HepG2 (cell line): ENCODE results near the gene NME7. TPM values are rescaled to one million over a fixed set of nuclear protein-coding genes. Genes with fewer than 3 reads are reported as not detected.

Source experiments
- ADNP ChIP-seq: sonication (generic); formaldehyde crosslinking; IDR thresholded peaks from 2 replicates; pipeline ENCODE4 v1.4.0; 2020; ENCODE audit warnings: missing genetic modification reagents
- HDAC2 ChIP-seq: sonication (generic); formaldehyde crosslinking; IDR thresholded peaks from 2 replicates; pipeline ENCODE4 v1.4.0; 2020; ENCODE audit warnings: missing genetic modification reagents
- HNF4A ChIP-seq: sonication (generic); formaldehyde crosslinking; IDR thresholded peaks from 2 replicates; pipeline ENCODE4 v1.4.0; 2020; ENCODE audit warnings: missing genetic modification reagents
- ISL2 ChIP-seq: sonication (generic); formaldehyde crosslinking; IDR thresholded peaks from 2 replicates; pipeline ENCODE4 v1.5.0; 2020; ENCODE audit warnings: missing genetic modification reagents
- KLF9 ChIP-seq: IDR thresholded peaks from 2 replicates; pipeline ENCODE4 v1.6.1; 2016; ENCODE audit warnings: low read depth
- MXD4 ChIP-seq: IDR thresholded peaks from 2 replicates; pipeline ENCODE4 v1.6.1; 2016; ENCODE audit warnings: mild to moderate bottlenecking, missing biosample characterization, missing genetic modification reagents
- SALL1 ChIP-seq: sonication (generic); formaldehyde crosslinking; IDR thresholded peaks from 2 replicates; pipeline ENCODE4 v1.8.0; 2022; ENCODE audit warnings: mild to moderate bottlenecking, missing genetic modification reagents
- SMAD3 ChIP-seq: sonication (generic); formaldehyde crosslinking; IDR thresholded peaks from 2 replicates; pipeline ENCODE4 v1.4.0; 2020; ENCODE audit warnings: missing genetic modification reagents
- TOPORS ChIP-seq: sonication (generic); formaldehyde crosslinking; IDR thresholded peaks from 2 replicates; pipeline ENCODE4 v1.8.0; 2023; ENCODE audit warnings: mild to moderate bottlenecking, missing genetic modification reagents
- ZFP36 ChIP-seq: fragments of 150-350 bp; IDR thresholded peaks from 2 replicates; pipeline ENCODE4 v1.6.1; 2018; ENCODE audit warnings: borderline replicate concordance, low read length, low read depth; ENCODE audit not compliant: partially characterized antibody
- ZNF136 ChIP-seq: sonication (generic); formaldehyde crosslinking; IDR thresholded peaks from 2 replicates; pipeline ENCODE4 v1.8.1; 2022; ENCODE audit warnings: low read depth, mild to moderate bottlenecking, moderate library complexity, missing genetic modification reagents
- ZNF292 ChIP-seq: sonication (generic); formaldehyde crosslinking; IDR thresholded peaks from 2 replicates; pipeline ENCODE4 v1.8.1; 2022; ENCODE audit warnings: mild to moderate bottlenecking, low read depth, missing genetic modification reagents, borderline replicate concordance
- ZNF543 ChIP-seq: sonication (generic); formaldehyde crosslinking; IDR thresholded peaks from 2 replicates; pipeline ENCODE4 v1.4.0; 2020; ENCODE audit warnings: mild to moderate bottlenecking, missing genetic modification reagents
- ZNF83 ChIP-seq: sonication (generic); formaldehyde crosslinking; IDR thresholded peaks from 2 replicates; pipeline ENCODE4 v1.4.0; 2020; ENCODE audit warnings: missing genetic modification reagents, mild to moderate bottlenecking, borderline replicate concordance
- polyA plus RNA-seq, 8 experiments: library from polyadenylated mRNA; depleted of rRNA in 3 of 8; stranded (reverse) in 7 of 8; unstranded in 1 of 8; fragments of >200 nt; fragmentation: Illumina TruSeq in 4 of 8; extraction: Trizol in 4 of 8; gene quantifications; 2 replicates each; pipeline versions ENCODE4 v1.2.1 to v1.2.3, GENCODE V29; 2011 to 2016; ENCODE audit warnings: low read depth in 4 of 8, missing spikeins in 1 of 8, mixed read lengths in 1 of 8; ENCODE audit not compliant: insufficient read depth in 1 of 8
- total RNA-seq, 5 experiments: library from RNA; depleted of rRNA; stranded (reverse); fragments of >200 nt; fragmentation: Illumina TruSeq; extraction: Trizol; gene quantifications; 2 replicates each; pipeline ENCODE4 v1.2.3, GENCODE V29; 2016; ENCODE audit warnings: low read depth in 1 of 5
- TF ChIP-seq, protein P1 (sequence below): IDR thresholded peaks from 2 replicates; pipeline ENCODE4 v1.4.0; 2020; ENCODE audit warnings: mild to moderate bottlenecking, missing genetic modification reagents
- TF ChIP-seq, protein P2 (sequence below): fragments of 450-650 bp; IDR thresholded peaks from 2 replicates; pipeline ENCODE4 v1.6.1; 2017; ENCODE audit warnings: mild to moderate bottlenecking
- TF ChIP-seq, protein P3 (sequence below): sonication (generic); formaldehyde crosslinking; IDR thresholded peaks from 2 replicates; pipeline ENCODE4 v1.5.0; 2020; ENCODE audit warnings: mild to moderate bottlenecking, missing genetic modification reagents, moderate library complexity
- TF ChIP-seq, protein P4 (sequence below): sonication (generic); formaldehyde crosslinking; IDR thresholded peaks from 2 replicates; pipeline ENCODE4 v1.5.1; 2020; ENCODE audit warnings: mild to moderate bottlenecking, missing genetic modification reagents

The NME7 gene
- total and polyA plus RNA-seq, 2 of the 13 experiments (the other 11 are each of a cell fraction or from before 2014, with no cell fraction given), result 9.4 to 22.5 TPM

DNA sequence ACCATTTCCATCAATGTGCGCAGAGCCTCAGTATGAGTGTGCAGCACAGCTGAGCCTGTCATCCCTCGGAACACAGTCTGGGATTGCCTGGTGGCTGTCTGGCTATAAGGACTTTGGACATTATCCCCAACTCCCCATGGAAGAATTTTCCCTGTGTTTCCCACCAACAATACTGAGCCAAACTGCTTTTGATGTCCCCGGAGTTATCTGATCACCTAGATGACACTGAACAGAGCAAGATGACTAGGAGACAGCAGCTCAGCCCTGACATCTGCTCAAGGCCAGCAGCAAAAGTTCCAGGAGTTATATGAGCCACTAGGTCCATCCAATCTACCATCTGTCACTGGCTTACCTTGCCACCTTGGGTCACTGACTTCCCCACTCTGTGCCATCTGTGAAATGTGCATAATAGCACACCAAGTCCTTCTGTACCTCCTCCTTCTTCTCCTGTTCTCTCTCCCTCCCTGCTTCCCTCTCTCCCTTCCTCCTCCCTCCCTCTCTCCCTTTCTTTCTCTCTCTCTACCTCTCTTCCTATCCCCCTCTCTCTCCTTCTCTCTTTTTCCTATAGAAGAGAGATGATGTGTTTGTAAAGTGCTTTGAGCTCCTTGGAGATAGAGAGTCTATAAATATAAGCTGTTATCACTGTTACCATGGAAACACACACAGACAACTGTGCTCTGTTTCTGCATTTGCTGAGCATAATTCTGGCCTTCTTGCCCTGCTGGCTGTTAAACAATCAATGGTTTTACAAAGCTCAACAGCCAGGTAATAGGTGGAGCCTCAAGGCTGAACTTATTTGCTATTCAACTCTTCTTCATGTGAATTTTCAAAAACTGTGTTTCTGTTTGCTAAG lies 280.8 kb downstream of the NME7 start (continued):
- TF ChIP-seq, protein P1, sequence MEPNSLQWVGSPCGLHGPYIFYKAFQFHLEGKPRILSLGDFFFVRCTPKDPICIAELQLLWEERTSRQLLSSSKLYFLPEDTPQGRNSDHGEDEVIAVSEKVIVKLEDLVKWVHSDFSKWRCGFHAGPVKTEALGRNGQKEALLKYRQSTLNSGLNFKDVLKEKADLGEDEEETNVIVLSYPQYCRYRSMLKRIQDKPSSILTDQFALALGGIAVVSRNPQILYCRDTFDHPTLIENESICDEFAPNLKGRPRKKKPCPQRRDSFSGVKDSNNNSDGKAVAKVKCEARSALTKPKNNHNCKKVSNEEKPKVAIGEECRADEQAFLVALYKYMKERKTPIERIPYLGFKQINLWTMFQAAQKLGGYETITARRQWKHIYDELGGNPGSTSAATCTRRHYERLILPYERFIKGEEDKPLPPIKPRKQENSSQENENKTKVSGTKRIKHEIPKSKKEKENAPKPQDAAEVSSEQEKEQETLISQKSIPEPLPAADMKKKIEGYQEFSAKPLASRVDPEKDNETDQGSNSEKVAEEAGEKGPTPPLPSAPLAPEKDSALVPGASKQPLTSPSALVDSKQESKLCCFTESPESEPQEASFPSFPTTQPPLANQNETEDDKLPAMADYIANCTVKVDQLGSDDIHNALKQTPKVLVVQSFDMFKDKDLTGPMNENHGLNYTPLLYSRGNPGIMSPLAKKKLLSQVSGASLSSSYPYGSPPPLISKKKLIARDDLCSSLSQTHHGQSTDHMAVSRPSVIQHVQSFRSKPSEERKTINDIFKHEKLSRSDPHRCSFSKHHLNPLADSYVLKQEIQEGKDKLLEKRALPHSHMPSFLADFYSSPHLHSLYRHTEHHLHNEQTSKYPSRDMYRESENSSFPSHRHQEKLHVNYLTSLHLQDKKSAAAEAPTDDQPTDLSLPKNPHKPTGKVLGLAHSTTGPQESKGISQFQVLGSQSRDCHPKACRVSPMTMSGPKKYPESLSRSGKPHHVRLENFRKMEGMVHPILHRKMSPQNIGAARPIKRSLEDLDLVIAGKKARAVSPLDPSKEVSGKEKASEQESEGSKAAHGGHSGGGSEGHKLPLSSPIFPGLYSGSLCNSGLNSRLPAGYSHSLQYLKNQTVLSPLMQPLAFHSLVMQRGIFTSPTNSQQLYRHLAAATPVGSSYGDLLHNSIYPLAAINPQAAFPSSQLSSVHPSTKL, result peak; percentile 64
- TF ChIP-seq ZNF292 (CRISPR knock-in tag) (peak; percentile 41; the same call in 1 of the 2 replicates), SALL1 (peak; percentile 41), ADNP (CRISPR knock-in tag) (no peak), TOPORS (CRISPR knock-in tag) (no peak), ZNF83 (CRISPR knock-in tag) (no peak), ZFP36 (no peak), ZNF543 (CRISPR knock-in tag) (no peak), SMAD3 (peak; percentile 49; the same call in 1 of the 2 replicates), MXD4 (CRISPR knock-in tag) (no peak), HNF4A (CRISPR knock-in tag) (peak; percentile 74), KLF9 (CRISPR knock-in tag) (no peak), ZNF136 (CRISPR knock-in tag) (no peak), ISL2 (CRISPR knock-in tag) (no peak), HDAC2 (CRISPR knock-in tag) (peak; percentile 49)
- TF ChIP-seq, protein P2, sequence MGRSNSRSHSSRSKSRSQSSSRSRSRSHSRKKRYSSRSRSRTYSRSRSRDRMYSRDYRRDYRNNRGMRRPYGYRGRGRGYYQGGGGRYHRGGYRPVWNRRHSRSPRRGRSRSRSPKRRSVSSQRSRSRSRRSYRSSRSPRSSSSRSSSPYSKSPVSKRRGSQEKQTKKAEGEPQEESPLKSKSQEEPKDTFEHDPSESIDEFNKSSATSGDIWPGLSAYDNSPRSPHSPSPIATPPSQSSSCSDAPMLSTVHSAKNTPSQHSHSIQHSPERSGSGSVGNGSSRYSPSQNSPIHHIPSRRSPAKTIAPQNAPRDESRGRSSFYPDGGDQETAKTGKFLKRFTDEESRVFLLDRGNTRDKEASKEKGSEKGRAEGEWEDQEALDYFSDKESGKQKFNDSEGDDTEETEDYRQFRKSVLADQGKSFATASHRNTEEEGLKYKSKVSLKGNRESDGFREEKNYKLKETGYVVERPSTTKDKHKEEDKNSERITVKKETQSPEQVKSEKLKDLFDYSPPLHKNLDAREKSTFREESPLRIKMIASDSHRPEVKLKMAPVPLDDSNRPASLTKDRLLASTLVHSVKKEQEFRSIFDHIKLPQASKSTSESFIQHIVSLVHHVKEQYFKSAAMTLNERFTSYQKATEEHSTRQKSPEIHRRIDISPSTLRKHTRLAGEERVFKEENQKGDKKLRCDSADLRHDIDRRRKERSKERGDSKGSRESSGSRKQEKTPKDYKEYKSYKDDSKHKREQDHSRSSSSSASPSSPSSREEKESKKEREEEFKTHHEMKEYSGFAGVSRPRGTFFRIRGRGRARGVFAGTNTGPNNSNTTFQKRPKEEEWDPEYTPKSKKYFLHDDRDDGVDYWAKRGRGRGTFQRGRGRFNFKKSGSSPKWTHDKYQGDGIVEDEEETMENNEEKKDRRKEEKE, result no peak
- TF ChIP-seq, protein P3, sequence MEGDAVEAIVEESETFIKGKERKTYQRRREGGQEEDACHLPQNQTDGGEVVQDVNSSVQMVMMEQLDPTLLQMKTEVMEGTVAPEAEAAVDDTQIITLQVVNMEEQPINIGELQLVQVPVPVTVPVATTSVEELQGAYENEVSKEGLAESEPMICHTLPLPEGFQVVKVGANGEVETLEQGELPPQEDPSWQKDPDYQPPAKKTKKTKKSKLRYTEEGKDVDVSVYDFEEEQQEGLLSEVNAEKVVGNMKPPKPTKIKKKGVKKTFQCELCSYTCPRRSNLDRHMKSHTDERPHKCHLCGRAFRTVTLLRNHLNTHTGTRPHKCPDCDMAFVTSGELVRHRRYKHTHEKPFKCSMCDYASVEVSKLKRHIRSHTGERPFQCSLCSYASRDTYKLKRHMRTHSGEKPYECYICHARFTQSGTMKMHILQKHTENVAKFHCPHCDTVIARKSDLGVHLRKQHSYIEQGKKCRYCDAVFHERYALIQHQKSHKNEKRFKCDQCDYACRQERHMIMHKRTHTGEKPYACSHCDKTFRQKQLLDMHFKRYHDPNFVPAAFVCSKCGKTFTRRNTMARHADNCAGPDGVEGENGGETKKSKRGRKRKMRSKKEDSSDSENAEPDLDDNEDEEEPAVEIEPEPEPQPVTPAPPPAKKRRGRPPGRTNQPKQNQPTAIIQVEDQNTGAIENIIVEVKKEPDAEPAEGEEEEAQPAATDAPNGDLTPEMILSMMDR, result 0 out of 2 replicates have a peak, but pooled peaks have one; percentile 3
- TF ChIP-seq, protein P4, sequence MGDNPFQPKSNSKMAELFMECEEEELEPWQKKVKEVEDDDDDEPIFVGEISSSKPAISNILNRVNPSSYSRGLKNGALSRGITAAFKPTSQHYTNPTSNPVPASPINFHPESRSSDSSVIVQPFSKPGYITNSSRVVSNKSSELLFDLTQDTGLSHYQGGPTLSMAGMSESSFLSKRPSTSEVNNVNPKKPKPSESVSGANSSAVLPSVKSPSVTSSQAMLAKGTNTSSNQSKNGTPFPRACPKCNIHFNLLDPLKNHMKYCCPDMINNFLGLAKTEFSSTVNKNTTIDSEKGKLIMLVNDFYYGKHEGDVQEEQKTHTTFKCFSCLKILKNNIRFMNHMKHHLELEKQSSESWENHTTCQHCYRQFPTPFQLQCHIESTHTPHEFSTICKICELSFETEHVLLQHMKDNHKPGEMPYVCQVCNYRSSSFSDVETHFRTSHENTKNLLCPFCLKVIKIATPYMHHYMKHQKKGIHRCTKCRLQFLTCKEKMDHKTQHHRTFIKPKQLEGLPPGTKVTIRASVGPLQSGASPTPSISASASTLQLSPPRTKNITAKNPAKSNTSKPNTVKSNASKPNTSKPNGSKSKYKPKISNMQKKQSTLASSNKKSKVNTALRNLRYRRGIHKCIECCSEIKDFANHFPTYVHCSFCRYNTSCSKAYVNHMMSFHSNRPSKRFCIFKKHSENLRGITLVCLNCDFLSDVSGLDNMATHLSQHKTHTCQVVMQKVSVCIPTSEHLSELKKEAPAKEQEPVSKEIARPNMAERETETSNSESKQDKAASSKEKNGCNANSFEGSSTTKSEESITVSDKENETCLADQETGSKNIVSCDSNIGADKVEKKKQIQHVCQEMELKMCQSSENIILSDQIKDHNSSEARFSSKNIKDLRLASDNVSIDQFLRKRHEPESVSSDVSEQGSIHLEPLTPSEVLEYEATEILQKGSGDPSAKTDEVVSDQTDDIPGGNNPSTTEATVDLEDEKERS (CRISPR knock-in tag), result no peak
